Measurements from ENCODE around the gene PSORS1C2. TPM values are rescaled to one million over a fixed set of nuclear protein-coding genes. Genes with fewer than 3 reads are reported as not detected.
"Not testable (repeated sequence)": the region's sequence is repeated elsewhere in the genome, so short reads cannot be mapped to it uniquely, and the experiment has no call there.

Gene PSORS1C2
- total RNA-seq (not detected), polyA plus RNA-seq (not detected)
- long read RNA-seq, donor 1, result 0 reads
- long read RNA-seq, donor 2, result 0 reads
- long read RNA-seq, donor 3, result 0 reads

DNA sequence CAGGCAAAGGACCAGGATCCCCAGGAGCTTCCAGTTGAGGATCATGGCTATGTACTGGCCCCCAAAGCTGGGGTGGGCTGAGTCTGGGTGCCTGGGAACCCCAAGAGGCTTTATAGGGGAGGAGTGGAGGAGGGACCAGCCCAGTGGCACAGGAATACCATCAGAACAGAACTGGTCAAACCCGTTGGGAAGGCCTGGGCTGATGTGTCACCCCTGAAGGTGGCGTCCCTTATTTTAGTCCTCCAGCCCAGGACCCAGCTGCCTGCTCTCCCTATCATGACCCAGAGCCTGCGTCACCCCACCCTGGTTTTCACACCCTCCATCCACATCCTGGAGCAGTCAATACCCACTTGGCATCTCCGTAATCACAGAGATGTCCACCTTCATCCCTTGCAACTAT lies at the start of gene PSORS1C2:
TSS of gene PSORS1C2 (minus strand) at position 85 of the 400 bp plus-strand sequence. CDS start at position 45, 40 bp downstream.
- WGBS, 2 donors, result 87 to 93% methylated on average over 4 of the region's 4 CpGs
- TF ChIP-seq, protein P1, sequence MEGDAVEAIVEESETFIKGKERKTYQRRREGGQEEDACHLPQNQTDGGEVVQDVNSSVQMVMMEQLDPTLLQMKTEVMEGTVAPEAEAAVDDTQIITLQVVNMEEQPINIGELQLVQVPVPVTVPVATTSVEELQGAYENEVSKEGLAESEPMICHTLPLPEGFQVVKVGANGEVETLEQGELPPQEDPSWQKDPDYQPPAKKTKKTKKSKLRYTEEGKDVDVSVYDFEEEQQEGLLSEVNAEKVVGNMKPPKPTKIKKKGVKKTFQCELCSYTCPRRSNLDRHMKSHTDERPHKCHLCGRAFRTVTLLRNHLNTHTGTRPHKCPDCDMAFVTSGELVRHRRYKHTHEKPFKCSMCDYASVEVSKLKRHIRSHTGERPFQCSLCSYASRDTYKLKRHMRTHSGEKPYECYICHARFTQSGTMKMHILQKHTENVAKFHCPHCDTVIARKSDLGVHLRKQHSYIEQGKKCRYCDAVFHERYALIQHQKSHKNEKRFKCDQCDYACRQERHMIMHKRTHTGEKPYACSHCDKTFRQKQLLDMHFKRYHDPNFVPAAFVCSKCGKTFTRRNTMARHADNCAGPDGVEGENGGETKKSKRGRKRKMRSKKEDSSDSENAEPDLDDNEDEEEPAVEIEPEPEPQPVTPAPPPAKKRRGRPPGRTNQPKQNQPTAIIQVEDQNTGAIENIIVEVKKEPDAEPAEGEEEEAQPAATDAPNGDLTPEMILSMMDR (IDR thresholded peaks at IDR 0.05), result no peak
- DNase-seq (no peak), ATAC-seq (no peak)
- no peaks in the 10 kb centered on the region for H3K27me3 ChIP-seq
- H3K36me3 ChIP-seq, result peaks cover 0 to 9% (median 0%) of the 10 kb centered on the region in 9 donors
- intact Hi-C loops (cut with DNase I), result loop anchor here in 7 of 10 donors (2.0 to 10.0 kb wide), 5 partner anchors 48 to 228 kb away; partner anchors contain the start of gene HLA-C (in 2 of the 7)
- peak within 1 kb of the TSS in 4 of 10 donors; percentile 31 to 44 (median 36) for H3K4me3 ChIP-seq
- peak within 1 kb of the TSS in 1 of 10 donors; percentile 3 for H3K27ac ChIP-seq
- H3K4me1 ChIP-seq, result peaks cover 14 to 43% (median 27%) of the 10 kb centered on the region in 9 donors
- no peaks in the 10 kb centered on the region for H3K9me3 ChIP-seq

DNA sequence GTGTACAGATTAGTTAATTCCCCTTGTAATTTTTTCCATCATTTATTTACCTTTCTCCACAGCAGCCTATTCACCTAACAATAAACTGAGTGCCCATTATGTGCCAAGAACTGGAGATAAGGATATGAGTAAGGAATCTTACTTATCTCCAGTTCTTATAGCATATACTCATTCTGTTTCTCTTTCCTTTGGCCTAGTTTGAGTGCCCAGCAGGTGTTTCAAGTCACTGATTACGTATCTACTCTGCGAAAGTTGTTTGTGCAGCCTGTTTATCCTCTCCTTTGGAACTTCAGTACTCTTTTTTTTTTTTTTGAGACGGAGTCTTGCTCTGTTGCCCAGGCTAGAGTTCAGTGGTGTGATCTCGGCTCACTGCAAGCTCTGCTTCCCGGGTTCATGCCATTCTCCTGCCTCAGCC lies 48.9 kb upstream of the PSORS1C2 start:
- Histone ChIP-seq H3K9me3 (no peaks in the 10 kb centered on the region), H3K4me3 (no peak overlapping the region), H3K27me3 (no peaks in the 10 kb centered on the region), H3K27ac (no peak overlapping the region), H3K4me1 (peaks cover 0 to 25% (median 2%) of the 10 kb centered on the region in 9 donors), H3K36me3 (no peaks in the 10 kb centered on the region)
- intact Hi-C loops (cut with DNase I), result loop anchor here in 2 of 10 donors (2.0 kb wide), 2 partner anchors 45 to 49 kb away; partner anchors contain the start of gene PSORS1C2 (in 1 of the 2)
- no peak for ATAC-seq
- WGBS, 2 donors, result 73 to 91% methylated on average over 5 of the region's 5 CpGs
- DNase-seq, result no peak
- TF ChIP-seq, protein P1 (IDR thresholded peaks at IDR 0.05), result no peak

DNA sequence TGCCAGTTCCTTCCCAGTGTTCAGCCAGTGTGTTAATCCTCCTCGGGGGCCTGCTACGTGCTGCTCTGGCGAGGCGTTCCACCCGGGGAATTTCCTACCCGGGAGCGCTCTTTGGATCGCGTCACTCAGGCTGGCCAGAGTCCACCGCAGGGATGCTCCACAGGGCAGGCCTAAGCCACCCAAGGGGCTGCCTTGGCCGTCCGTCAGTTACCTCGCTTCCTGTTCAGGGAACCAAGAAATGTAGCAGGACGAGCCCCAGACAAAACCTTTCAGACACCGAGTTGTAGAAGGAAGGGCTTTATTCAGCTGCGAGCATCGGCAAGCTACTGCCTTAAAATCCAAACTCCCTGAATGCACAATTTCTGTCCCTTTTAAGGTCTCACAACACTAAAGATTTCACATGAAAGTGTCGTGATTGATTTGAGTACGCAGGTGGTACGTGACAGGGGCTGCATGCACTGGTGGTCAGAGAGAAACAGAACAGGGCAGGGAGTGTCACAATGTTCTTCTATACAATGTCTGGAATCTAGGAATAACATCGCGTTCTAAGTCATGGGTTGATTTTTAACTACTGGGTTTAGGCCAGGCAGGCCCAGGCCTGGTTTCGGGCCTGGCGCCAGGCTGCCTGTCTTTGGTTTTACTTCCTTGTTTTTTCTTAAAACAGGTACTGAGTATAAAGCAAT lies 47.3 kb upstream of the PSORS1C2 start:
- H3K4me3 ChIP-seq, result peak overlapping the region; percentile 23 to 57 (median 39)
- H3K4me1 ChIP-seq, result peaks cover 0 to 26% (median 2%) of the 10 kb centered on the region in 9 donors
- DNase-seq, result peak; percentile 83 to 85
- intact Hi-C loops (cut with DNase I), result loop anchor here in 2 of 10 donors (2.0 kb wide), 2 partner anchors 43 to 47 kb away; partner anchors contain the start of gene PSORS1C2 (in 1 of the 2)
- H3K27ac ChIP-seq, result peak overlapping the region; percentile 44 to 91 (median 82)
- 56 to 60% methylated on average over 24 of the region's 24 CpGs for WGBS, 2 donors
- H3K9me3 ChIP-seq, result no peaks in the 10 kb centered on the region
- no peaks in the 10 kb centered on the region for H3K36me3 ChIP-seq
- H3K27me3 ChIP-seq, result no peaks in the 10 kb centered on the region
- TF ChIP-seq, protein P1 (IDR thresholded peaks at IDR 0.05), result no peak
- peak; percentile 58 to 86 (median 74) for ATAC-seq

DNA sequence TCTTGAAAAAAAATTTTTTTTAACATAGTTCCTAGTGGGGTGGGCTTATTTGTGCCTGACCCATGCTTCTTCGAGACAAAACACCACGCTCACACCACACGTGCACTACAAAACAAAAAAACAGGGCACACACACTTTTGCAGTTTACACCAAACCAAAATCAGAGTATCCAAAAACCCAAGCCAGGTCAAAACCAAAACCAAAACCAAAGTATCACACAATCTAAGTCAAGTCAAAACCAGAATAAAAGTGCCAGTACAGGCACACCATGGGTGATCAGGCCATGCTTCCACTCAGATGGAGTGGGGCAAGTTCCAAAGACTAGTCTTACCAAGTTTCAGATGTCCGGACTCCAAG lies 46.8 kb upstream of the PSORS1C2 start:
- WGBS, 2 donors, result 46 to 67% methylated on average over 4 of the region's 4 CpGs
- H3K9me3 ChIP-seq, H3K36me3 ChIP-seq, DNase-seq, H3K27me3 ChIP-seq: not testable (repeated sequence)
- Histone ChIP-seq H3K27ac (peak overlapping the region; percentile 44 to 91 (median 82)), H3K4me3 (peak overlapping the region; percentile 23 to 57 (median 39)), H3K4me1 (peaks cover 0 to 30% (median 2%) of the 10 kb centered on the region in 9 donors)
- ATAC-seq, result peak in 3 of 8 donors; percentile 14 to 38 (median 19)
- intact Hi-C loops (cut with DNase I), result loop anchor here in 2 of 10 donors (2.0 kb wide), 2 partner anchors 43 to 47 kb away; partner anchors contain the start of gene PSORS1C2 (in 1 of the 2)

DNA sequence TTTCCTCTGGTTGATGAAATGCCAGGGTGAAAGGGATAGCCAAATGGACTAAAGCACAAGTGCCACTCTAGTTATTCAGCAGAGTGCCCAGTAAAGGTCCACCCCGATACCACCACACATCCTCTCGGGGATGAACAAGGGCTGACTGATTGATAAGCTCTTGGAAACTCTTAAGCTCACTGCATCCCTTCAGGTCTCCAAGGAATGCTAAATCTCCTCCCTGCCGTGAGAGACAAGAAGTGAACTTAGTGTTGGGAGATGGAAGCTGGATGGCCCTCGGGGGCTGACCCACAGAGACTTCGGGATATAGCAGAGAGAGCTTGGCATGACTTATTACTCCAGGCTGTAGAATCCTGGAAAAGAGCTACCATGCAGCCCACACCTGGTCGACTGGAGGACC lies 45.0 kb upstream of the PSORS1C2 start:
- WGBS, 2 donors, result 71 to 78% methylated on average over 6 of the region's 6 CpGs
- H3K4me3 ChIP-seq; intact Hi-C loops (cut with DNase I); ATAC-seq; DNase-seq; H3K36me3 ChIP-seq; H3K27me3 ChIP-seq; H3K27ac ChIP-seq; H3K9me3 ChIP-seq: not testable (repeated sequence)
- peaks cover 0 to 46% (median 3%) of the 10 kb centered on the region in 9 donors for H3K4me1 ChIP-seq

DNA sequence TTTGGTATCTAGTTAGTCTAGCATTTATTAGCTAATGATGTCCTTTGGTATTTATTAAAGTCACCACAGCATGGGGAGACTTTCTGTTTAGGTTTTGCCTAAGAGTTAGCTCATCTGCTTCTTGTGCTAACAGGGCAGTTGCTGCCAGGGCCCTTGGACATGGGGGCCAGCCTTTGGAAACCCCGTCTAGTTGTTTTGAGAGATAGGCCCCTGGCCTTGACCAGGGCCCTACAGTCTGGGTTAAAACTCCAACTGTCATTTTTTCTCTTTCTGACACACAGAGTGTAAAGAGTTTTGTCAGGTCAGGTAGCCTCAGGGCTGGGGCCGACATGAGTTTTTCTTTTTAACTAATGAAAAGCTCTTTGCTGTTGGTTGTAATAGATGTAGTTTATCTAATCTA lies 44.4 kb upstream of the PSORS1C2 start:
- intact Hi-C loops (cut with DNase I); H3K4me3 ChIP-seq; H3K36me3 ChIP-seq; H3K27me3 ChIP-seq; DNase-seq; H3K27ac ChIP-seq; H3K9me3 ChIP-seq; ATAC-seq: not testable (repeated sequence)
- H3K4me1 ChIP-seq, result peaks cover 0 to 51% (median 8%) of the 10 kb centered on the region in 9 donors
- 78 to 92% methylated on average over 2 of the region's 2 CpGs for WGBS, 2 donors
